PC-3 (cell line): ENCODE measurements around the gene KATNBL1. TPM values are rescaled to one million over a fixed set of nuclear protein-coding genes. Genes with fewer than 3 reads are reported as not detected.
A peak's percentile ranks its signal among the peaks of the same experiment; 100 is the strongest.

ENCODE experiments used
- ATAC-seq: fragments of 200-7000 bp; cut with Tn5 transposase; 2 replicates; pipeline ENCODE4 v1.9.1; 2020; ENCODE audit warnings: mild to moderate bottlenecking, moderate library complexity
- BruUV-seq: library from RNA; stranded (reverse); fragments of 400-500 nt; replicated peaks from 2 replicates; lab custom pipeline; 2021; lab: Mats Ljungman, UMichigan
- CTCF ChIA-PET: fragments of 300-600 bp; sonication (Branson Sonifier 250); formaldehyde crosslinking; loops from one replicate; lab custom pipeline; 2022; ENCODE audit warnings: antibody characterized with exemption; lab: Charles Lee
- POLR2A ChIA-PET: fragments of 300-600 bp; sonication (Branson Sonifier 250); formaldehyde crosslinking; loops from one replicate; lab custom pipeline; 2022; ENCODE audit warnings: antibody characterized with exemption; ENCODE audit not compliant: unreplicated experiment; lab: Charles Lee
- DNase-seq: peaks from one replicate; pipeline ENCODE4 v3.0.0-alpha.2; 2015
- H2AFZ ChIP-seq: fragments of 300-600 bp; sonication (generic); 2 replicates; pipeline ENCODE4 v1.6.0; 2016; ENCODE audit warnings: antibody characterized with exemption, low read length
- H3F3A ChIP-seq: fragments of 300-600 bp; sonication (generic); one replicate; pipeline ENCODE4 v1.6.0; 2017; ENCODE audit warnings: antibody characterized with exemption, low read length, control low read depth, mild to moderate bottlenecking; ENCODE audit not compliant: unreplicated experiment
- H3K27ac ChIP-seq: fragments of 300-600 bp; sonication (generic); 2 replicates; pipeline ENCODE4 v1.5.1; 2016; ENCODE audit warnings: mild to moderate bottlenecking, low read length
- H3K27me3 ChIP-seq: fragments of 300-600 bp; sonication (generic); 2 replicates; pipeline ENCODE4 v1.6.1; 2016; ENCODE audit warnings: low read length, mixed read lengths
- H3K36me3 ChIP-seq: fragments of 300-600 bp; sonication (generic); 2 replicates; pipeline ENCODE4 v1.6.1; 2016; ENCODE audit warnings: low read depth, mixed run types, low read length, mixed read lengths
- H3K4me1 ChIP-seq: fragments of 300-600 bp; sonication (generic); 2 replicates; pipeline ENCODE4 v1.5.1; 2016; ENCODE audit warnings: low read length; ENCODE audit not compliant: insufficient read depth
- H3K4me2 ChIP-seq: fragments of 300-600 bp; sonication (generic); 2 replicates; pipeline ENCODE4 v1.6.0; 2016; ENCODE audit warnings: low read length
- H3K4me3 ChIP-seq: fragments of 300-600 bp; sonication (generic); 2 replicates; pipeline ENCODE4 v1.5.1; 2016; ENCODE audit warnings: mild to moderate bottlenecking, low read length, mixed read lengths
- H3K79me2 ChIP-seq: fragments of 300-600 bp; sonication (generic); 2 replicates; pipeline ENCODE4 v1.6.1; 2017; ENCODE audit warnings: low read length, mixed read lengths
- H3K9ac ChIP-seq: fragments of 300-600 bp; sonication (generic); 2 replicates; pipeline ENCODE4 v1.6.0; 2016; ENCODE audit warnings: mild to moderate bottlenecking, low read length
- H3K9me2 ChIP-seq: fragments of 300-600 bp; sonication (generic); replicated peaks from 2 replicates; pipeline ENCODE4 v1.6.1; 2016; ENCODE audit warnings: mixed run types, low read length, mixed read lengths
- H3K9me3 ChIP-seq: fragments of 300-600 bp; sonication (generic); 2 replicates; pipeline ENCODE4 v1.6.1; 2016; ENCODE audit warnings: low read length, mixed read lengths
- H4K20me1 ChIP-seq: fragments of 300-600 bp; sonication (generic); 2 replicates; pipeline ENCODE4 v1.6.1; 2016; ENCODE audit warnings: low read length, mixed read lengths
- EZH2 ChIP-seq: fragments of 300-600 bp; sonication (generic); IDR thresholded peaks from one replicate; pipeline ENCODE4 v1.6.1; 2017; ENCODE audit warnings: antibody characterized with exemption, mild to moderate bottlenecking, low read length; ENCODE audit not compliant: unreplicated experiment
- EZH2phosphoT487 ChIP-seq: fragments of 300-600 bp; sonication (generic); IDR thresholded peaks from 2 replicates; pipeline ENCODE4 v1.6.1; 2018; ENCODE audit warnings: mild to moderate bottlenecking, antibody characterized with exemption, low read length, borderline replicate concordance
- intact Hi-C: fragments of 100-400 bp; cut with micrococcal nuclease; formaldehyde crosslinking; loops from 2 replicates; pipeline ENCODE4 v1.9.0; 2023
- total RNA-seq: library from RNA; depleted of rRNA; stranded (reverse); fragments of >200 nt; gene quantifications from 2 replicates; pipeline ENCODE4 v1.2.3, GENCODE V29; 2014
- TF ChIP-seq, protein P1 (sequence below): fragments of 300-600 bp; sonication (generic); conservative IDR thresholded peaks from 2 replicates; pipeline ENCODE4 v1.5.1; 2017; ENCODE audit warnings: antibody characterized with exemption, low read depth, mild to moderate bottlenecking, low read length

The KATNBL1 gene
- total RNA-seq, 1 experiment from 2014 or later: 57.6 TPM

DNA sequence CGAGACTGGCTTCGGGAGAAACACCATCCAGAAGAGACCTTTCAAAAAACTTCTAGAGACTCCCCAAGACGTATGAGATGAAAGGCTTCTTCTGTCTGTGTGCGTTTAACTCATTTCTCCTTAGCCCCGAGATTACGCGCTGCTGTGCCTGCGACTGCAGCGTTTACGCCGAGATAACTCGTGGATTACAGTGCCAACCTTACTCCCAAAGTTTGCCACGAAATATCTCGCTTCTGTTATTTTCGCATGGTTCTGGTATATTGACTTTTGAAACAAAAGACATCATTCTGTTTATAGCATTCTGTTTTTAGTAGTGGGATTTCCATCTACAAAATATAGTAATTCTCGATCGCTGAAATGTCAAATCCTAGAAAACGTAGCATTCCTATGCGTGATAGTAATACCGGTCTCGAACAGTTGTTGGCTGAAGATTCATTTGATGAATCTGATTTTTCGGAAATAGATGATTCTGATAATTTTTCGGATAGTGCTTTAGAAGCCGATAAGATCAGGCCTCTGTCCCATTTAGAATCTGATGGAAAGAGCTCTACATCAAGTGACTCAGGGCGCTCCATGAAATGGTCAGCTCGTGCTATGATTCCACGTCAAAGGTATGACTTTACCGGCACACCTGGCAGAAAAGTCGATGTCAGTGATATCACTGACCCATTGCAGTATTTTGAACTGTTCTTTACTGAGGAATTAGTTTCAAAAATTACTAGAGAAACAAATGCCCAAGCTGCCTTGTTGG lies 107.5 kb downstream of the KATNBL1 start:
- BruUV-seq: TSS peak; percentile 79
- ATAC-seq: no peak; the same call in 1 of the 2 replicates
- CTCF ChIA-PET: no interaction called here

DNA sequence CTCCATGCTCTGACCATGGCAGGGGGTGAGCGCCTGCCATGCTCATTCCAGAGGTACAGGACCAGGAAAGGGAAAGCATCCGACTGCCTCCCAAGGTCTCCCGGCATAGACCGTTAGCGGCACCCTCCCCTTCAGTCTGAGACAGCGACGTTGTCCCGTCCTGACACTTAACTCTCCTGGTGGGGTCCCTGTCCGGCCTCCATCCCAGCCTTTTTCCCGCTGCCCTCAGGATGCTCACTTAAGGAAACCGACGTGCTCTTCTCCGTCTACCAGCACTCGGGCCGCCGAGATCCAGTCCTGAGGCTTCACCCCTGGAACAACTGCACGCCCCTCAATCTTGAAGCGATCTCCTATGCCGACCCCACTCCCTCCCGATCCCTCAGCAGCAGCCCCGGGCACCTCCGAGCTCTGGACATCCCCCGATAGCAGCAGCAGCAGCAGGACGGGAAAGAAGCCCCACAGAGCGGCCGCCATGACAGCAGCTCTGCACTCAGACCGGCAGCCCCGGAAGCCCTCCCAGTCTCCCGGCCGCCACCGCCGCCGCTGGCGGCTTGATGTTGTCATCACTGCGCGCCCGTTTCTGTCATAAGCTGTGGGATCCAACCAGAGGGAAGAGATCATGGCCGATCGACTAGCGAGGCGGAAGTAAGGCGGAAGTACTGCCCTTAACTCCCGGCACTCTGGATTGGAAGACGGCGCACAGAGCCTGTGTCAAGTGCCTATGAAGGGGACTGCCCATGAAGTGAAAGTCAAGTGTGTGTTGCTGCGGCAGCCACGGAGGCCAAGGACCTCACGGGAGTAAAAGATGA lies 108.3 kb downstream of the KATNBL1 start, which contains the start of the genes EMC7 and PGBD4:
EMC7 (minus strand) TSS at position 497 of the 809 bp plus-strand sequence; CDS start at position 474, 23 bp downstream.
PGBD4 (plus strand) TSS at position 718 of the 809 bp plus-strand sequence. CDS start 449 bp downstream, outside the sequence.
- Histone ChIP-seq H3K27ac (peak within 1 kb of the TSS; percentile 56), H3K4me1 (peaks cover 10% of the 10 kb centered on the region; the same call in 1 of the 2 replicates), H3K4me3 (peak within 1 kb of the TSS; percentile 76), H3K79me2 (peaks cover 66% of the 10 kb centered on the region), H3K4me2 (peak within 1 kb of the TSS; percentile 95), H3K9ac (peak within 1 kb of the TSS; percentile 85), H2AFZ (peak within 1 kb of the TSS; percentile 80), H4K20me1 (no peaks in the 10 kb centered on the region), H3K36me3 (no peaks in the 10 kb centered on the region), H3K27me3 (no peaks in the 10 kb centered on the region), H3F3A (no peaks in the 10 kb centered on the region), H3K9me2 (no peaks in the 10 kb centered on the region), H3K9me3 (no peaks in the 10 kb centered on the region)
- ChIA-PET CTCF (no interaction called here), POLR2A (interaction anchor here (0.5 to 0.6 kb wide), 4 partner anchors 109 to 1033 kb away, joined by 3 to 7 read pairs (median 4); partner anchors contain the start of gene KATNBL1)
- ATAC-seq: peak; percentile 99
- DNase-seq: peak; percentile 99
- TSS peak; percentile 71 for BruUV-seq
- intact Hi-C loops: loop anchor here (2.0 kb wide), 1 partner anchor 39 kb away; no protein-coding TSS in a partner anchor
- TF ChIP-seq EZH2phosphoT487: no peak
- TF ChIP-seq, protein P1, sequence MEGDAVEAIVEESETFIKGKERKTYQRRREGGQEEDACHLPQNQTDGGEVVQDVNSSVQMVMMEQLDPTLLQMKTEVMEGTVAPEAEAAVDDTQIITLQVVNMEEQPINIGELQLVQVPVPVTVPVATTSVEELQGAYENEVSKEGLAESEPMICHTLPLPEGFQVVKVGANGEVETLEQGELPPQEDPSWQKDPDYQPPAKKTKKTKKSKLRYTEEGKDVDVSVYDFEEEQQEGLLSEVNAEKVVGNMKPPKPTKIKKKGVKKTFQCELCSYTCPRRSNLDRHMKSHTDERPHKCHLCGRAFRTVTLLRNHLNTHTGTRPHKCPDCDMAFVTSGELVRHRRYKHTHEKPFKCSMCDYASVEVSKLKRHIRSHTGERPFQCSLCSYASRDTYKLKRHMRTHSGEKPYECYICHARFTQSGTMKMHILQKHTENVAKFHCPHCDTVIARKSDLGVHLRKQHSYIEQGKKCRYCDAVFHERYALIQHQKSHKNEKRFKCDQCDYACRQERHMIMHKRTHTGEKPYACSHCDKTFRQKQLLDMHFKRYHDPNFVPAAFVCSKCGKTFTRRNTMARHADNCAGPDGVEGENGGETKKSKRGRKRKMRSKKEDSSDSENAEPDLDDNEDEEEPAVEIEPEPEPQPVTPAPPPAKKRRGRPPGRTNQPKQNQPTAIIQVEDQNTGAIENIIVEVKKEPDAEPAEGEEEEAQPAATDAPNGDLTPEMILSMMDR: no peak
- no peak for TF ChIP-seq EZH2

More for the DNA sequence above, 107.5 kb downstream of the KATNBL1 start:
- no peaks in the 10 kb centered on the region for H3K27me3 ChIP-seq
- H3K9me3 ChIP-seq: no peaks in the 10 kb centered on the region
- H3K27ac ChIP-seq: peak overlapping the region; percentile 56
- peak overlapping the region; percentile 76 for H3K4me3 ChIP-seq
- H3K4me1 ChIP-seq: peaks cover 10% of the 10 kb centered on the region; the same call in 1 of the 2 replicates
- peak overlapping the region; percentile 85 for H3K9ac ChIP-seq
- no peak for DNase-seq
- no peaks in the 10 kb centered on the region for H4K20me1 ChIP-seq
- H3K4me2 ChIP-seq: peak overlapping the region; percentile 85
- H3K9me2 ChIP-seq: no peaks in the 10 kb centered on the region
- H3F3A ChIP-seq: no peaks in the 10 kb centered on the region
- peak overlapping the region; percentile 80 for H2AFZ ChIP-seq
- TF ChIP-seq EZH2phosphoT487: no peak
- intact Hi-C loops: no loop called here
- POLR2A ChIA-PET: interaction anchor here (0.5 to 0.6 kb wide), 2 partner anchors 108 to 114 kb away, joined by 3 to 5 read pairs; partner anchors contain the start of gene KATNBL1
- H3K36me3 ChIP-seq: no peaks in the 10 kb centered on the region
- peaks cover 62% of the 10 kb centered on the region for H3K79me2 ChIP-seq

DNA sequence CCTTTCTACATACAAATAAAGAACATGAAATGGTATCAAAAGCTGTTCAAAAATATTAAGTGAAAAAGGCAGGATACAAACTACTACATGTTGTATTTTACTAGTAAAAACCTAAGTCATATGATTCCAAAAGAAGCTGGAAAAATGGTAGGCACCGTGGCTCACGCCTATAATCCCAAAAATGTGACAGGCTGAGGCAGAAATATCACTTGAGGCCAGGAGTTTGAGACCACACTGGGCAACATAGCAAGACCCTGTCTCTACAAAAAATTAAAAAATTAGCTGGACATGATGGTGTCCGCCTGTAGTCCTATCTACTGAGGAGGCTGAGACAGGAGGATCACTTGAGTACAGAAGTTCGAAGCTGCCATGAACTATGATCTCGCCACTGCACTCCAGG lies 110.0 kb downstream of the KATNBL1 start:
- H3K9ac ChIP-seq: no peak overlapping the region
- H3K27me3 ChIP-seq: no peaks in the 10 kb centered on the region
- no peak overlapping the region for H3K27ac ChIP-seq
- no peak overlapping the region for H2AFZ ChIP-seq
- peaks cover 10% of the 10 kb centered on the region for H3K36me3 ChIP-seq
- POLR2A ChIA-PET: no interaction called here
- no peak for DNase-seq
- H3K9me3 ChIP-seq: no peaks in the 10 kb centered on the region
- CTCF ChIA-PET: no interaction called here
- ATAC-seq: no peak
- peaks cover 5% of the 10 kb centered on the region for H3F3A ChIP-seq
- no TSS peak for BruUV-seq
- no peaks in the 10 kb centered on the region for H3K9me2 ChIP-seq
- TF ChIP-seq, protein P1: no peak
- no peak for TF ChIP-seq EZH2
- peaks cover 10% of the 10 kb centered on the region; the same call in 1 of the 2 replicates for H3K4me1 ChIP-seq
- H3K4me2 ChIP-seq: peak overlapping the region; percentile 95
- intact Hi-C loops: loop anchor here (2.0 kb wide), 1 partner anchor 37 kb away; no protein-coding TSS in a partner anchor
- no peaks in the 10 kb centered on the region for H4K20me1 ChIP-seq
- peak overlapping the region; percentile 76; the same call in 1 of the 2 replicates for H3K4me3 ChIP-seq
- H3K79me2 ChIP-seq: peaks cover 80% of the 10 kb centered on the region
